Urothelium cell line (cell line): ENCODE measurements around the gene LAPTM4A.

Experiments
- DNase-seq: peaks from one replicate; pipeline ENCODE4 v3.0.0; 2011; ENCODE audit warnings: low spot score, mixed read lengths
- FAIRE-seq: peaks from 2 replicates; lab custom pipeline; 2011; peaks lifted over from hg19 to GRCh38; lab: Jason Lieb, UNC

Gene LAPTM4A

GRCh38 chr2:19989667-19990415 lies 61.6 kb downstream of the LAPTM4A start, which contains the start of gene WDR35:
Gene WDR35 (minus strand): TSS chr2:19990105. CDS start chr2:19990015, 90 bp downstream.
- FAIRE-seq: peak; percentile 97
- DNase-seq: peak; percentile 99

GRCh38 chr2:19989342-19989666 lies 62.1 kb downstream of the LAPTM4A start:
- FAIRE-seq: no peak
- DNase-seq: no peak

- DNase-seq (no peak), FAIRE-seq (no peak)
Measured at GRCh38 chr2:19988600-19988999, 62.8 kb downstream of the LAPTM4A start.

GRCh38 chr2:19987936-19988335 lies 63.5 kb downstream of the LAPTM4A start:
- FAIRE-seq (no peak), DNase-seq (no peak)
